Endometrial microvascular endothelial cells (primary cell): ENCODE data around the gene RMI2. TPM values are rescaled to one million over a fixed set of nuclear protein-coding genes. Genes with fewer than 3 reads are reported as not detected.

ENCODE experiments used
- in situ Hi-C: cut with HindIII; loops from 2 replicates; pipeline ENCODE4 v1.10.0; 2017; ENCODE audit warnings: low sequenced_read_pairs, low pct_unique_long_range_greater_than_20kb; ENCODE audit errors: inconsistent ontology term
- total RNA-seq: library from RNA; depleted of rRNA; stranded (reverse); fragments of >200 nt; gene quantifications from one replicate; pipeline ENCODE4 v1.2.3, GENCODE V29; 2015; ENCODE audit errors: inconsistent ontology term

Gene RMI2
- total RNA-seq, 1 donor from 2014 or later: 10.9 TPM

DNA sequence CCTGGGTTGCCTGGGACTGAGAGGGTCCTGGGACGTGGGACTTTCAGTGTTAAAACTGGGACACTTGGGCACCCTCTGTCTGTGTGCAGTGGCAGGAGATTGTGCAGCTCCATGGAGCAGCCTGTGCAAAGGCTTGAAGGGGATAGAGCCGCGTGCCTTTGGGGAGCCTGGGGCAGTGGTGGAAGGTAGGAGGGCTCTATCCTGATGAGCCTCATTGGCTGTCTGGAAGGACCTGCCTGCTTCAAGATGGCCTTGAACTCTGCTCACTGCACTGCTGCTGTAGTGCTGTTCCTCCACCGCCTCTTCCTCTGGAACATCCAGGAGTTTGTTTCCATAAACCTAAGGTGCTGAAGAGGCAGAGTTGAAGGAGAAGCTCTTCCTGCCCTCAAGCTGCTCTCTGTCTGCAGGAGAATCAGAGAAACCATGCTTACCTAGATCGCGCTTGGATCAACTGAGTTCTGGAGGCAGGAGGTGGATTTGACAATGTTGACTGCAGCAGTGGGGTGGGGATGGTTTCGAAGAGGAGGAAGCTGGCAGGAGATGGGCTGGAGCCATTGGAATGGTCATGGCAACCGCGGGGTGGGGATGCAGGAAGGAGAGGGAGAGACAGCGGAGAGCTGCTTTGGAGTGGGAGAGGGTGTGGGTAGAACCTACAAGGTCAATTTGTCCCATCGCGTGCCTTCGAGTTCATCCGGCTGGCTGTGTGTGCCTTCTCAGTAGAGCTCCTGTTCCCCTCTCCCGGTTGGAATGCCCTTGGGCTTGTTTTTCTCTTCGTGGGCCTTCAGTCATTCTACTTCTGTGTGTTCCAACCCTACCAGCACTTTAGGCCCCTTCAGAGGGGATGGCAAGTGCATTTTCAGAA is 3.7 kb downstream of the RMI2 start:
- in situ Hi-C loops: no loop called here

DNA sequence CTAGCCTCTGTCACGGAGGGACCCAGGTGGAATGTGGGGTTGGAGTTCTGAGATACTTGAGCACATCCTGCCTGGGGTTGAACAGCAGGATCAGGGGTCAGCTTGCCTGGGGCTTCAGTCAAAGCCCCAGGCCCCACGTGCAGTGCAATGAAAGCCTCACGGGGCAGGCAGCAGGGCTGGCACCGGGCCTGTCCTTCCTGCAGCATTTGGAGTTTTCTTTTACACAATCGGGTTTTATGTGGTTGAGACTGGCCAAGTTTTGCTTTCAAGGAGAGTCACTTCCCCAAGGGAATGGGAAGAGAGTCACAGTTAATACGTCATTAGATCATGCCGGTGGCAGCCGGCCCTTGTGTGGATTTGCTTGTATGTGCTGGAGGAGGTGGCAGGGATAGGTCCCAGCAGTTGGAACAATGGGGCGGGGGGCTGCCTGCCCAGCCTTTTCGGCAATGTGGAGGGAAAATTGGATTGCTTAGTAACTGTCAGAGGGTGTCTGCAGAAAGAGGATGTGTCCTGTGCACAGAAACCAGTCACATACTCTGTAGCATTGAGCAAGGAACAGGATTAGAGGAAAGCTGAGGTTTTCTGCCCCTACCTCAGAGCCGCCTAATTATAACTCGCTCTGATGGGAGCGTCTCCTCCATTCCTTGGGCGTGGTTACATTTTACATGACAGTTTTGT is 4.5 kb downstream of the RMI2 start:
- in situ Hi-C loops: loop anchor here (25.0 kb wide), 1 partner anchor 87 kb away; the partner anchor contains the start of genes PRM3, SOCS1 and TNP2

- in situ Hi-C loops: loop anchor here (25.0 kb wide), 1 partner anchor 88 kb away; the partner anchor contains the start of genes PRM3, SOCS1 and TNP2
Measured at GRCh38 chr16:11350519-11350918, 5.3 kb downstream of the RMI2 start.

DNA sequence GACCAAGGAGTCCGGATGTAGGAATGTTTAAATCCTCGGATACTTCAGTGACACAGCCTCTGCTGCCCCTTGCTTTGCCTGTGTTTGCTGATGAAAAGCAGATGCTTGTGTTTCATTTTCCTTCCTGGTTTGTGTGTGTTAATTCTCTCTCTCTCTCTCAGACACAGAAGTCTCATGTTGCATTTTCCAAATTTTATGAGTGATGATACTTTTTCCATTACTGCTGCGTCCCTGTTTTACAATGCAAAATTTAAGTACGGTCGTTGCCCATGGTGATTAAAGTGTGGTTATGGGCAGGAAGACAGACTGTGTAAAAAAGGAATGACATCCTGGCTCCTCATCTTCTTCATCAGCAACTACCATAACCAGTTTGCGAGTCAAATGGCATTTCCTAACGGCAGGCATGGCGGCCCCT is 5.7 kb downstream of the RMI2 start:
- in situ Hi-C loops: loop anchor here (25.0 kb wide), 1 partner anchor 89 kb away; the partner anchor contains the start of genes PRM3, SOCS1 and TNP2

DNA sequence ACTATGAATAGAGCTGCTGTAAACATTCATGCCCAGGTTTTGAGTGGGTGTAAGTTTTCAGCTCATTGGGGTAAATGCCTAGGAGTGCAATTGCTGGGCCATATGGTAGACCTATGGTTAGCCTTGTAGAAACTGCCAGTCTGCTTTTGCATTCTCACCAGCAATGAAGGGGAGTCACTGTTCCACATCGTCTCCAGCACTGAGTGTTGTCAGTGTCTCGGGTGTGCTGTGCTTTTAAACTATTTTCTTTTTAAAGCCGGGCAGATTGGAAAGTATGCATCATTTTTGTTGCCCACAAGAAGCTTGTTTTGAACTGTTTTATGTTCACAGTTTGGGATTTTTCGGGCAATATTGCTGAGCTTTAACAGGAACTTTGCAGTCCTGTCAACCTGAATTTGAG is 7.9 kb downstream of the RMI2 start:
- in situ Hi-C loops: loop anchor here (25.0 kb wide), 1 partner anchor 91 kb away; the partner anchor contains the start of genes PRM3, SOCS1 and TNP2

GRCh38 chr16:11354407-11354732 is 9.1 kb downstream of the RMI2 start:
- in situ Hi-C loops: loop anchor here (25.0 kb wide), 1 partner anchor 92 kb away; the partner anchor contains the start of genes PRM3, SOCS1 and TNP2

DNA sequence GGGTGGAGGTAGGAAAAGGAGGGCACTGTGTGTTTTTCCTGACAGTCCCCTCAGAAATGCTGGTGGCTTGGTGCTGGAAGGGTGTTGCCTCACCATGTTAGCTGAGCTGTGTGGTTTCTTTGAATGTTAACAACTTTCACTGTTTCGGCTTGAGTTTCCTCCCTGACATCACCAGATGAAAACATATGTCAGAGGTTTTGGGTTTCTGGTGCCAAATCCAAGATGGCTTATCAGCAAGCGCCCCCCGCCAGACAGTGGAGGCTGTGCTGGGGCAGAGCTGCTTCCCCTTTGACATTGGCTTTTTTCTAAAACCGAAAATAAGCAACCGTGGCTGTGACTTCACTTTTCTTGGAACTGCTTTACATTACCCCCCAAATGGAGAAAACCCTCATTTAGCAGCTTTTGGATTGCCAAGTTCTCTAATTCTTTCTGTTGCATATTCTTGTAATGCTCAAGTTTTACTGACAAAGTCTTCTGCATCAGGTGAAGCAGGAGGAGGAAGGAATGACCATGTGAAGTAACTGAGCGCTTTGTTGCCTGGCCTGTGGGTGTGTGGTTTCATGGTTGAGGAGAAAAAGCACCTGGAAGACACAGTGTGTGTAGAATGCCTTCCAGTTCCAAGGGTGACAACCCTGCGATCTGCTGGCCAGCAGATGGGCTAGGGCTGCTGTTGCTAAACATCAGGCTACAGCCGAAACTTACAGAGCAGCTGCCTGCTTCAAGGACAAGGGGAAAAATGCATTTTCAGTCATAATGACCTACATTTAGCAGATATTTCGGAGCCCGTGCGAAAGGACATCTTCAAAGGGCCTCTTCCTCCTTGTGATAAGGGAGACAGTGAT is 9.7 kb downstream of the RMI2 start:
- in situ Hi-C loops: loop anchor here (25.0 kb wide), 1 partner anchor 93 kb away; the partner anchor contains the start of genes PRM3, SOCS1 and TNP2

GRCh38 chr16:11355862-11356261 is 10.6 kb downstream of the RMI2 start:
- in situ Hi-C loops: loop anchor here (25.0 kb wide), 1 partner anchor 94 kb away; the partner anchor contains the start of genes PRM3, SOCS1 and TNP2

DNA sequence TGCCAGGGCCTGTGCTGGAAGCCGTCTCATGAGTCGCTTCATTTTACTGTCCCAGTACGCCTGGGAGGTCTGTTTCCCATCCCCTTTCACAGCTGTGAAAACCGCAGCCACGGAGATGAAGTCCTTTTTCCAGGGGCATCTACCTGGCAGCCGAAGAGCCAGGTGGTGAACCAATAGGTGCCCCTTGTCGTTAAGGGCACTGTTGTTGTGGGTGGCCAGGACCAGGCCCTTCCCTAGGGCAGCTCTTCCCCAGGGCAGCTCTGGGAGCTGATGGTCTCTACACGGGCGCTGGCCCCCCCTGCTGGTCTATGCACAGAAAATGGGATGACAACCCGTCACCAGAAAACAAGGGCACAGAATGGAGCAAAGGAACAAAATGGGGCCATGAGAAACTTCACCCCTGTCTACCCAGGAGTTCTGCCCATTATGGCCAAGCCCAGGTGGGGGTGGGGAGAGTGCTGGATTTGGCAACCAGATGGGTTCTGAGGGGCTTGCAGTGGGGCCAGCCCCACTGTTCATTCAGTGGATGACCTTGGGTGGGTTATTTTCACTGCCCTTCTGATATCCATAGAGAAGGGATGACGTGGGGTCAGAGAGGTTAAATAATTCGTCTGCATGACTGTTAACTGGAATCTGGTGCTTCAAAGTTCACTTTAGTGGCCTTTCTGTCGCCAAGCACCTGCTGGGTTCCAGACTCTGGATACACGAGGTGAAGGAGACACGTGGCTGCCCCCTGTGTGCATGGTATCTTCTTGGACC is 11.5 kb downstream of the RMI2 start:
- in situ Hi-C loops: loop anchor here (25.0 kb wide), 1 partner anchor 94 kb away; the partner anchor contains the start of genes PRM3, SOCS1 and TNP2

DNA sequence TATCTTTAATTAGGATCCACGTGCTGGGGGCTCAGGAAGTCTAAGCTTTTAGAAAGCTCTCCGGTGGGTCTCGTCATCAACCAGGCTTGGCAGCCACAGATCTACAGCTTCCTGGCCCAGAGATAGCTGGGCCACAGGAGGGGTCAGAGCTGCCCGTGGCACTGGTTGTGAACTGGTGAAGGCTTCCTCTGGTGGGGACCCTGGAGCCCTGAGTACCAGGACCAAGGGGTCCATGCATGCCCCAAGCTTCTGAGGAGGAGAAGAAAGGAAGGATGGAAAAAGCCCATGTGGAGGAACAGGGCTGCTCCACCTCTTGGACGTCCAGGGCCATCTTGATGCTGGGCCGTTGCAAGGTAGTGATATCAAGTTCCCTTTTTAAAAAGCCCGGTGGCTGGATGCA is 13.3 kb downstream of the RMI2 start:
- in situ Hi-C loops: loop anchor here (25.0 kb wide), 1 partner anchor 96 kb away; the partner anchor contains the start of genes PRM3, SOCS1 and TNP2

GRCh38 chr16:11359370-11359769 is 14.1 kb downstream of the RMI2 start:
- in situ Hi-C loops: loop anchor here (25.0 kb wide), 1 partner anchor 97 kb away; the partner anchor contains the start of genes PRM3, SOCS1 and TNP2

DNA sequence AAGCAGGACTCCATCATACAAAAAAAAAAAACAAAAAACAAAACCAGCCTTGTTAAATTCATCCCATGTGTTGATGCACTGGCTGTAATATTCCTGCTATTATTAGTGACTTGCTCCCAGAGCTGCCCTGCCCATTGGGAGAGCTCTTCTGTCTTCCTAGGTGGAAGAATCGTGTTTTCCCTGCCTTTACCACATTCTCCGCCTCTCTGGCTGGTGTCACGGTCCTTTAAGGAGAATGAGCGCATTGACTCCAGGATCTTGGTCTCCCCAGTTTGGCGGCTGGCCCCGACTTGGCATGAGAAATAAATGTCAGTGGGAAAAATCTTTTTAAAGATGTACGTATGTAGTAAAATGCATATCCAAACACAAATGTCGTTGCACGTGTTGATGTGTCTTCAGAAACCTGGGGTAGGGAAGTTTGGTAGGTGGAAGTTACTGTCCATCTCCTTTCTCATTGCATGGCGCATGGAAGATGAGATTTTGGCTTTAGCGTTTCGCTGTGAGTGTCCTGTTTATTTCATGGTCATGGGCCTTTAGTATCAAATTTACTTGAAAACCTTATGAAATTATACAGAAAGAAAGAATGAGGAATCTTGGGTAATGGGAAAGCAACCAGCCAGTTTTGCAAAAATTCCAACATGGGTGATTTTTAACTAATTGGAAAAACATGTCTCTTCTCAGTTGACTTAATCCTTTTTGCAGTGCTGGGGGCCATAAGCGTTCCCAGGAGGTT is 15.5 kb downstream of the RMI2 start:
- in situ Hi-C loops: loop anchor here (25.0 kb wide), 1 partner anchor 99 kb away; the partner anchor contains the start of genes PRM3, SOCS1 and TNP2

GRCh38 chr16:11361701-11362451 is 16.6 kb downstream of the RMI2 start:
- in situ Hi-C loops: loop anchor here (25.0 kb wide), 1 partner anchor 100 kb away; the partner anchor contains the start of genes PRM3, SOCS1 and TNP2

DNA sequence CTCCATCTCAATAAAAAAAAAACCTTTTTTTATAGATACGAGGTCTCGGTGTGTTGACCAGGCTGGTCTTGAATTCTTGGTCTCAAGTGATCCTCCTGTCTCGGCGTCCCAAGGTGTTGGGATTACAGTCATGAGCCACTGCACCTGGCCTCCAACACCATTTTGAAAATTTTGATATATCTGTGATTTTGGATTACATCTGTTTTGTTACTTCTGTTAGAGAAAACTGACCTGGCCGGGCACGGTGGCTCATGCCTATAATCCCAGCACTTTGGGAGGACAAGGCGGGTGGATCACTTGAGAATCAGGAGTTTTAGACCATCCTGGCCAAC is 18.6 kb downstream of the RMI2 start:
- in situ Hi-C loops: loop anchor here (25.0 kb wide), 1 partner anchor 102 kb away; the partner anchor contains the start of genes PRM3, SOCS1 and TNP2

DNA sequence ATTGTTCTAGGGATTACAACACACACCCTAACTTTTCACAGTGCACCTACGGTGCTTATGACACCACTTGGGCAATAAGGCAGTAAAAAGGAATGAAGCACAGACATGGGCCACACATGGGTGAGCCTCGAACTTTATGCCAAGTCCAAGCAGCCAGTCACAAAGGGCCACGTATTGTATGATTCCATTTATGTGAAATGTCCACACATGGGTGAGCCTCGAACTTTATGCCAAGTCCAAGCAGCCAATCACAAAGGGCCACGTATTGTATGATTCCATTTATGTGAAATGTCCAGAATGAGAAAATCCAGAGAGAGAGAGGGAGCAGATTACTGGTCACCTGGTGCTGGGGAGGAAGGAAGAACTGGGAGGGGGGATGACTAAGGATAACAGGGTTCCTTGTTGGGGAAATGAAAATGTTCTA is 22.2 kb downstream of the RMI2 start:
- in situ Hi-C loops: loop anchor here (25.0 kb wide), 1 partner anchor 105 kb away; the partner anchor contains the start of genes PRM3, SOCS1 and TNP2
